Germinal center (tissue), 1 donor: ENCODE data around the gene RHO.
"Not testable (repeated sequence)": the region's sequence is repeated elsewhere in the genome, so short reads cannot be mapped to it uniquely, and the experiment has no call there.

Source experiments
- DNase-seq: peaks from one replicate; pipeline ENCODE4 v3.0.0; 2012; ENCODE audit warnings: mixed read lengths, low spot score

RHO gene

GRCh38 chr3:129499604-129500333 is 28.7 kb upstream of the RHO start:
- not testable (repeated sequence) for DNase-seq

GRCh38 chr3:129500334-129500658 is 28.1 kb upstream of the RHO start:
- DNase-seq, result no peak

GRCh38 chr3:129501630-129502029 is 26.8 kb upstream of the RHO start:
- DNase-seq, result no peak

- no peak for DNase-seq
Measured at GRCh38 chr3:129502641-129503408, 25.6 kb upstream of the RHO start.

GRCh38 chr3:129503471-129504291 is 24.8 kb upstream of the RHO start:
- no peak for DNase-seq

- DNase-seq, result no peak
Measured at GRCh38 chr3:129504471-129505100, 23.9 kb upstream of the RHO start.

GRCh38 chr3:129505341-129505740 is 23.1 kb upstream of the RHO start:
- no peak for DNase-seq

GRCh38 chr3:129506231-129506742 is 22.2 kb upstream of the RHO start:
- no peak for DNase-seq

- DNase-seq, result no peak
Measured at GRCh38 chr3:129507181-129507831, 21.1 kb upstream of the RHO start.

- no peak for DNase-seq
Measured at GRCh38 chr3:129512595-129512994, 15.8 kb upstream of the RHO start.

GRCh38 chr3:129513705-129514104 is 14.7 kb upstream of the RHO start:
- DNase-seq, result no peak

- no peak for DNase-seq
Measured at GRCh38 chr3:129514110-129514509, 14.3 kb upstream of the RHO start.

GRCh38 chr3:129514563-129514962 is 13.9 kb upstream of the RHO start:
- DNase-seq, result no peak

GRCh38 chr3:129515108-129515820 is 13.2 kb upstream of the RHO start:
- not testable (repeated sequence) for DNase-seq

GRCh38 chr3:129515821-129516432 is 12.5 kb upstream of the RHO start:
- DNase-seq, result not testable (repeated sequence)

- DNase-seq, result no peak
Measured at GRCh38 chr3:129517516-129517915, 10.9 kb upstream of the RHO start.

- no peak for DNase-seq
Measured at GRCh38 chr3:129518038-129518561, 10.3 kb upstream of the RHO start.

GRCh38 chr3:129518581-129518980 is 9.9 kb upstream of the RHO start:
- DNase-seq, result no peak

- no peak for DNase-seq
Measured at GRCh38 chr3:129519449-129519848, 9.0 kb upstream of the RHO start.
